Fibroblast of the conjunctiva (primary cell): ENCODE data around the gene VPS11.

Experiments used
- DNase-seq: peaks from one replicate; pipeline ENCODE4 v3.0.0-alpha.2; 2010; ENCODE audit warnings: low read depth

VPS11 gene

DNA sequence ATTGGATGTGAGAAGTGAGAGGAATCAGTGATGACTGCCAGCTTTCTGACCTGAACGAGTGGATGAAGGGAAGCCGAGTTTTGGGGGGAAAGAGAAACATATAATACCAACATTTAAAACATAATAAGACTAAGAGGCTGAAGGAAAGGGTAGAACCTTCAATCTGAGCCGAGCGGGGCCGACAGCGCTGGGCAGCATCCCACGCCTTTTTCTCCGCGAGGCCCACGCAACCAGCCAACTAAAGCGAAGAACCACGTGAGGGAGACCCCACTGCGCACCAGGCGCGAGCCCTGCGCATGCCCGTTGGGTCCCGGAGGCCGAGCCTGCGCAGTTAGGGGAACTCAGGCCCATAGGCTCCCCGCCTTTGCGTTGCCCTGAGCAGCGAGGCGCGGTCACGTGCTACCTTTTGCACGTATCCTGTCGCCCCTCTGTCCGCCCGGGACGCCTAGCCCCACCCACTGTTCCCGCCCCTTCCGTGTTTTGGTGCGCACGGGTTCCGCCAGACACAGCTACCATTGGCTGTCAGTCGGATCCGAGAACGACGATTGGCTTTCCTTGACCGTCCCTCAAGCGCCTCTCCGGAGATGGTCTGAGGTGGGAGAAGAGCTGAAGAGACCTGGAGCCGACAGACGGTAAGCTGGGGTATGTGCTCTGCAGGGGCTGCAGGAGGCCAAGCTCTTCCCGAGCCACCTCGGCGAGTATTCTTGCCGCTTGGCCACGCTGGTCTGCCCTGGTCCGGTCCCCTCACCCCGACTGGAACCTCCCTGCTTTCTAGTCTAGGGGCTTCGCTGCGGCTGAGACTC is 53.6 kb downstream of the VPS11 start, which contains the start of gene HINFP:
TSS of gene HINFP (plus strand) at position 573 of the 803 bp plus-strand sequence. CDS start 5,365 bp downstream, outside the sequence.
- DNase-seq: peak; percentile 97

GRCh38 chr11:119121811-119122124 is 54.1 kb downstream of the VPS11 start:
- DNase-seq: no peak

- no peak for DNase-seq
These were observed 58.2 kb downstream of the VPS11 start for GRCh38 chr11:119125821-119126220.

GRCh38 chr11:119126675-119127268 is 59.2 kb downstream of the VPS11 start:
- no peak for DNase-seq

DNA sequence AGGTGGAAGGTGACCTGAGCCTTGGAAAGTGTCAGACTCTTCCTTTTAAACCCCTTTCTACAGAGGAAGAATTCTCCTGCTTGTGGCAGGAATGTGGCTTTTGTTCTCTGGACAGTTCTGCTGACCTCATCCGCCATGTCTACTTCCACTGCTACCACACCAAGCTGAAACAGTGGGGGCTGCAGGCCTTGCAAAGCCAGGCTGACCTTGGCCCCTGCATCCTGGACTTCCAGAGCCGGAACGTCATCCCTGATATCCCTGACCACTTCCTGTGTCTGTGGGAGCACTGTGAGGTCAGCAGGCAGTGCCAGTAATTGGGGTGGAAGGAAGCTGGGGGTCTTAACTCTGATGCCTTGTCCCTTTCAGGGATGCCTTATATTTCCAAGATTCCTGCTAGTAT is 63.0 kb downstream of the VPS11 start:
- DNase-seq: no peak
